NCI-H460 (cell line): ENCODE measurements around the gene ACADS. TPM values are rescaled to one million over a fixed set of nuclear protein-coding genes. Genes with fewer than 3 reads are reported as not detected.

Source experiments
- DNase-seq: peaks from one replicate; pipeline ENCODE4 v3.0.0-alpha.2; 2016; ENCODE audit warnings: low read depth; ENCODE audit errors: extremely low read depth
- polyA plus RNA-seq: library from polyadenylated mRNA; depleted of rRNA; stranded (reverse); fragments of >200 nt; gene quantifications from 2 replicates; pipeline ENCODE4 v1.2.3, GENCODE V29; 2014; cell fraction: nucleus; rRNA removed
- total RNA-seq: library from RNA; depleted of rRNA; stranded (reverse); fragments of >200 nt; shearing (Covaris generic); gene quantifications from 2 replicates; pipeline ENCODE4 v1.2.3, GENCODE V29; 2014; rRNA removed

Gene ACADS, protein sequence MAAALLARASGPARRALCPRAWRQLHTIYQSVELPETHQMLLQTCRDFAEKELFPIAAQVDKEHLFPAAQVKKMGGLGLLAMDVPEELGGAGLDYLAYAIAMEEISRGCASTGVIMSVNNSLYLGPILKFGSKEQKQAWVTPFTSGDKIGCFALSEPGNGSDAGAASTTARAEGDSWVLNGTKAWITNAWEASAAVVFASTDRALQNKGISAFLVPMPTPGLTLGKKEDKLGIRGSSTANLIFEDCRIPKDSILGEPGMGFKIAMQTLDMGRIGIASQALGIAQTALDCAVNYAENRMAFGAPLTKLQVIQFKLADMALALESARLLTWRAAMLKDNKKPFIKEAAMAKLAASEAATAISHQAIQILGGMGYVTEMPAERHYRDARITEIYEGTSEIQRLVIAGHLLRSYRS
- total RNA-seq = 12.8 and 13.6 TPM in 2 replicates
- polyA plus RNA-seq = 73.2 and 73.9 TPM in 2 replicates

DNA sequence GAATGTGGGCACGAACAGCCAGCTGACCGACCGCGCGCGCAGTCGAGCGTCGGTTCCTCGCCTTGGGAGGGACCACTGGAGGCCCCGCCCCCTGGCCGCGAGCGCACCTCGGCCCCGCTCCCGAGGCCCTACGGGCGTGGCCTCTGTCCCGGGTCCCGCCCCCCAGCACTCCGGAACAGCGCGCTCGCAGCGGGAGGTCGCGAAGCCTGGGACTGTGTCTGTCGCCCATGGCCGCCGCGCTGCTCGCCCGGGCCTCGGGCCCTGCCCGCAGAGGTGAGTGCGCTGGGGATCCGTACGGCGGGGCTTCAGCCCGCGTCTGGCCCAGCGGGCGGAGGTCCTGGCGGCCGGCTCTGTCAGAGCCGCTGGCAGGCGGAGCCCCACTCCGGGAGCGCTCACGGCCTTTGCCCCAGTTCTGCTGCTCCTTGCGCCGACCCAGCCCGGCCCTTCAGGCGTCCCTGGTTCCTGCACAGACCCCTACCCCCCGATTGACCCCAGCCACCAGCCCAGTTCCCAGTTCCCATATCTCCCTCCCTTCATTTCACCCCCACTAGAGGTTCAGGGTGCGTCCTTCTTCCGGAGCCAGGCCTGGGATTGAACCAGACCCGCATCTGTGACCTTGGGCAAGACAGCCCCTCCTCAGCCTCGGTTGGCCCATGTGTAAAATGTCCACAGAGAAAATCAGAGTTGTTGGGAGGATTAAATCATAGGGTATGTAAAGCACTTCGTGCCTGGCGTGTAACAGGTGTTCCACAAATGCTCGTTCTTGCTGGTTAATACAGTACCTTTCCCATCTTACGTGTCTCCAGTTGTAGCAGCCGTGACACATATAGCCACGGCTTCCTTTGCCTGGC is at the start of gene ACADS:
TSS of gene ACADS (plus strand) at position 168 of the 851 bp plus-strand sequence. CDS start at position 228, 60 bp downstream.
- peak; percentile 86 for DNase-seq

DNA sequence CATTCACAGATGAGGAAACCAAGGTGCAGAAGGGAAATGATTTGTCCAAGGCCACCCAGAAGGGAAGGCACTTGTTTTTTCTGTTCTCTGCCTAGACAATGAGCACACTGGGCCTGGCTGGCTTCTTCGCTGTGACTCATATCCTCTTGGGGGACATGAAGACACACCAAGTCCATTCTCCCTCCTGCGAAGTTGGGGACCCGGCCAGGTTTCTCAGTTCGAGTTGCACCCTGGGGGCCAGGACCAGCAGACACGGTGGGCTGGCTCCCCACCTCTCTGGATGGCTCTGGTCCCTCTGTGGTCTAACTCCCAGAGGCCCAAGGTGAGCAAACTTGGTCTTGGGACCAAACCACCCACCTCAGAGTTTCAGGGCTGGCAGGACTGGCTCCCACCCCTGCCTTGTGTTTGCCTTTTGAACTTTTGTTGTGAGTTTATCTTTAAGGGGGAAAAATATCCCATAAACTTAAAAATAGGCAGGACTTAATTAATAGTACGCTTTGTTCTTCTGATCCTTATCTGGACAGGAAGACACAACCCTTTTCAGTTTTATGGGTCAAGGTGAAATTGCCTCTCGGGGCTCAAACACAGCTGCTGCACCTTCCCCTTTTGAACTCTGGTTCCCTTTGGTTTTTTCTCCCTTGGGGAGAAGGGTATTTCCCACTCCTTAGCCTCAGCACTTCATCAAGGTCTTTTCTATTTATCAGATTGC is 47.7 kb upstream of the ACADS start:
- DNase-seq = no peak

DNA sequence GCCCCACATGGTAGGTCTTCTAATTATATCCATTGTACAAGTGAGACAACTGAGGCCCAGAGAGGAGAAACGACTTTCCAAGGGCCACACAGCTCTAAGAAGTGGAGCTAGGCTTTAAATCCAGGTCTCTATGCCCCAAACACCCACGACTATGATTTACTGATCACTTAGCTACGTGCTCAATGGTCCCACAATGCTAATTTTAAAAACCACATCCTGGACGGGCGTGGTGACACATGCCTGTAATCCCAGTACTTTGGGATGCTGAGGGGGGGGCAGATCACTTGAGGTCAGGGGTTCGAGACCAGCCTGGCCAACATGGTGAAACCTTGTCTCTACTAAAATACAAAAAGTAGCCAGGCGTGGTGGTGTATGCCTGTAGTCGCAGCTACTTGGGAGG is 47.1 kb upstream of the ACADS start:
- no peak for DNase-seq

DNA sequence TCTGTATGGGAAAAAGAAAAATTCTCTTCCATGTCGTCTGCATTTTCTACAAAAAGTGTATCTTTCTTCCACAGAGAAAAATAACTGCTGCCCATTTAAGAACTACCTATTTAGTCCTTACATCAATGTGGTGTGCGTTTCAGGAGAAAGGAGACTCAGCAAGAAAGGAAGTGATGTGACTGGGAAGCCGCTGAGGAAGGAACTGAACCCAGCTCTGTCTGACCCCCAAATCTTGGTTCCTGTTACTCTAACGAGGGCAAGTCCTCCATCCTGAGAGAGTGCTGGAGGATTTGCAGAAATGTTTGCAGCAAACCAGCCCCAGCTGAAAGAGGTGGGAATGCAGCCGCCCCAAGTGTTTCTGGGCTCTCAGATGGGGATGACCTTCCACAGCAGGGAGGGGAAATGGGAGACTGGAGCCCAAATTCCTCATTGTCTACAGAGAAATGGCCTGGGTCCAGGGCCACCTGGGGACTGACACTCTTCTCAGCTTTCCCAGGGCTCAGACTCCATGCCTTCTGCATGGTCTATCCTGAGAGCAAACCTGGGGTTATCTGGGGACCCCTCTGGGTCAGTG is 45.4 kb upstream of the ACADS start:
- no peak for DNase-seq

DNA sequence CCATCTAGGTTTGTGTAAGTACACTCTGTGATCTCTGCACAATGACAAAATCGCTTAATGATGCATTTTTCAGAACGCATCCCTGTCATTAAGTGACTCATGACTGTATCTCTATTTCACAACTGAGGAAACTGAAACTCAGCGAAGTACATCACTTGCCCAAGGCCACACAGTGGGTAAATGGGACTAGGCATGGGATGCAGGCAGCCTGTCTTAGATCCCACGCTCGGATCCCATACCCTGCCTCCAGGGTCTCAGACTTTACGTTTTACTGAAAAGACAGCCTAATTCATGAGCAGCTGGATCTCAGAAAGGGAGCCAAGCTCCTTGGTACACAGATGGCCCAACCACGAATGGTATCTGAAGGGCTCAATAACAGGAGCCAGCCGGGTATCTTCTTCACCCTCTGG is 41.1 kb upstream of the ACADS start:
- no peak for DNase-seq

DNA sequence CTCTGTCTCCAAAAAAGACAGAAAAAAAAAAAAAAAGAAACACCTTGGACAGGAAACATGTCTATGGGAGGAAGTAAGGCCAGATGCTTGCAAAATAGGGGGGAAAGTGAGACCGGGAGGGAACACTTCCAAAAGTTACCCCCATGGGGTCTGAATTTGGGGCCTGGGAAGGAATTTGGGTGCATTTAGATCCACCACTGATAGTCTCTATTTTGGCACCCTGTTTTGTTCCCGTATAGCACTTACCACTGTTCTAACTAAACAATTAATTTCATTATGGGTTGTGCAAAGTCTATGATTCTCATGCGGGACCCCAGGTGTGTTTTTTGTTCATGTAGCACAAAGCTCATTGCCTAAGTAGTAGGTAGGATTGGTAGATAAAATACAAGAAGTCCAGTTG is 40.1 kb upstream of the ACADS start:
- DNase-seq = no peak

DNA sequence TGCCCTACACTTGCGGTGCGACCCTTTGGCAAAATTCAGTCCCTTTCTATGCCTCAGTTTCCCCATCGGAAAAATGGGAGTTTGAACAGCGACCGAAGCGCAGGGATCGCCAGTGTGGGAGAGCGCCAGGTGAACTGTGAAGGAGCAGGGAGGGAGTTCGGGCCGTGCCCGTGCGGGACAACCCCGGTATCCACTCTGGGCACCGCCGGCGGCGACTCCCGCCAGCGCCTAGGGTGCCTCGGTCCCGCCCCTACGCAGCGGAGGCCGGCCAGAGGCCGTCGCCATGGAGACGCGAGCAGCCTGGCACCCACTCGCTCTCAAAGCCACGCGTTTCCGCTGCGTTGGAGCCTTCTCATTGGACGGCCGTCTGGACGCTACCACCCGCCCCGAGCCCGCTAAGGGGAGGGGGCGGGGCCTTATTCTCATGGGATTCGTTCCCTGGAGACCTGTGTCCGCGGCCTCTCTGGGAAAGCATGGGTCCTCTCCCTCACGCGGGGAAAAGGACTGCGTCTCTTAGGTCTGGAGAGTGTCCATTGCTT is 39.4 kb upstream of the ACADS start:
- peak; percentile 99 for DNase-seq

DNA sequence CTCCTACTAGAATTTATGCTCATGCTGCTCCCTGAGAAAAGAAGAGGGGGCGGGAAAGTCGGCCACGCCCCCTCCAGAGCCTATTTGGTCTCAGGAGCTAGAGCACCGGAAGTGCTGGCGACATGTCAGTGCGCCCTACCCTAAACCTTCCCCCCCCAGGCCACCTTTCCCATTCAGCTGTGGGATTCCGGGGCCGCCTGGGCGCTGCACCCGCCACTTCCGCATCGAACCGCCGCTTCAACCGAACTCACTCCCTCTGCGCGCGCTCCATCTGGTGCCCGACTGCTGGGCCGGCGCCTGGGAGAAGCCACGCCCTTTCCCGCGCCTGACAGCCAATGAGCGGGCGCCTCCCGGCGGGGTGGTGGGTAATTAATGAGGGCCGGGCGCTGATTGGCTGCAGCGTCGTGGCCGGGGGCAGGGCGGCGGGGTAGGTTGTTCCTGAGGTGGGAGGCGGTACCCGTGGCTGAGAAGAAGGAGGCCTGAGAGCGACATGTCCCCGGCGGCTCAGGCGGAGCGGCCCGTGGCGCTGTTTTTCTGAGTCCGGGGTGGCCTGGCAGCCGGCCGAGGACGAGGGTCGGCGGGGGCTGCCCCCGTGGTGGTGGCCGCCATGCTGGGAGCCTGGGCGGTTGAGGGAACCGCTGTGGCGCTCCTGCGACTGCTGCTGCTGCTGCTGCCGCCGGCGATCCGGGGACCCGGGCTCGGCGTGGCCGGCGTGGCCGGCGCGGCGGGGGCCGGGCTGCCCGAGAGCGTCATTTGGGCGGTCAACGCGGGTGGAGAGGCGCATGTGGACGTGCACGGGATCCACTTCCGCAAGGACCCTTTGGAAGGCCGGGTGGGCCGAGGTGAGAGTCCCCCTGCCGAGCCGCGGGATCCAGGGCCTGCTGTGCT is 38.7 kb upstream of the ACADS start, which contains the start of gene MLEC:
TSS of gene MLEC (plus strand) at position 460 of the 888 bp plus-strand sequence. CDS start at position 608, 148 bp downstream.
- peak; percentile 98 for DNase-seq

DNA sequence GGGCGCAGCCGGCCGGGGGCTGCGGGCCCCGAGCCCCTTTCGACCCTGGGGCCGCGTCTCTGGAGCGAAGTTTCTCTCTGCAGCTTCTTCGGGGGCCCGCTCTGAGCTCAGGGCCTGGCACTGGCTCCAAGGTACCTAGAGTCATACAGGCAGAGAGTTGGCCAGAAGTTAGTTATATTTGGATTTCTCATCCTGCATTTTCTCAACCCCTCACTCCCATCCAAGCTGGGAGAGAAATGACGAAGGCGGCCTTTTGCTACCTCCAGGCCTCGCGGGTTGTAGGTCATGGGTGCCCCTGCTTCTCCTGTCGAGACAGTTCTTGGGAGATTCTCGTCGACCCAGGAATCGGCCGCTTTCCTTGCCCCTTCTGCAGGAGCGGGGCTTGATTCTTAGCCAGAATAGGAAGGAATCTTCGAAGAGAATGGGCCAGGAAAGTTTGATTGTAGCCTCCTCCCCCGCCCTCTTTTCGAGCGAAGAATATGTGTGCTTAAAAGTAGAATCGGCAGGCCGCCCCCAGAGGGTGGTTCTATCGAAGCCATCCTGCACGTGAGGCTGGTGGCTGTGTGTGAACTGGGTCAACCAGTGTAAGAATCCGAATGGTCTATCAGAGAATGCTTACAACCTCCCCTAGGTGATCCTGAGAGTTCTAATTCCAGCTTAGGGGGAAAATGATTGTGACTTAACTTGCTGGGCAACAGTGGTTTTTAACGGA is 37.9 kb upstream of the ACADS start:
- DNase-seq = no peak

DNA sequence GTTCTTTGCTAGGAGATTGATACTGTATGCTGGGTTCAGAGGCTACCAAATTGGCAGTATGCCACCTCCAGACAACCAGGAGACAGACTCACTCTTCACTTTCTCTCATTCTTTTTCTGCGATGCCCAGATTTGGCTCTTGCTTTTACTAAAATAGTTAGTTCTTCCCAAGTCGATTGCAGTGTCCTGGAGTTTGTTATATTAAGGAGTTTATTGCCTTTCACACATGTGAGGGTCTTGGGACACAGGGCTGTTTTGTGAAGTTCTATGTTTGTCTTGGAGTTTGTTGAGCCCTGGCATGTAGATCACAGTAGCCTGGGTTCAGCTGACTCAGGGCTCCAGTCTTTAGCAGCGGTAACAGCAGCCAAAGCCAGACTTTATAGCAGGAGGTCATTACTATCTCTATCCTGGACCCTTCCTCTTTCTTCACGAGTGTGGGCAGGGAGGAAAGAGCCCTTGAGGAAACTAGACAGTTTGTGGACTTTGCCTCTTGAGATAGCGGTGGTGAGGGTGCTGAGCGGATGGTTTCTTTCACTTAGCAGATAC is 37.0 kb upstream of the ACADS start:
- DNase-seq = no peak

DNA sequence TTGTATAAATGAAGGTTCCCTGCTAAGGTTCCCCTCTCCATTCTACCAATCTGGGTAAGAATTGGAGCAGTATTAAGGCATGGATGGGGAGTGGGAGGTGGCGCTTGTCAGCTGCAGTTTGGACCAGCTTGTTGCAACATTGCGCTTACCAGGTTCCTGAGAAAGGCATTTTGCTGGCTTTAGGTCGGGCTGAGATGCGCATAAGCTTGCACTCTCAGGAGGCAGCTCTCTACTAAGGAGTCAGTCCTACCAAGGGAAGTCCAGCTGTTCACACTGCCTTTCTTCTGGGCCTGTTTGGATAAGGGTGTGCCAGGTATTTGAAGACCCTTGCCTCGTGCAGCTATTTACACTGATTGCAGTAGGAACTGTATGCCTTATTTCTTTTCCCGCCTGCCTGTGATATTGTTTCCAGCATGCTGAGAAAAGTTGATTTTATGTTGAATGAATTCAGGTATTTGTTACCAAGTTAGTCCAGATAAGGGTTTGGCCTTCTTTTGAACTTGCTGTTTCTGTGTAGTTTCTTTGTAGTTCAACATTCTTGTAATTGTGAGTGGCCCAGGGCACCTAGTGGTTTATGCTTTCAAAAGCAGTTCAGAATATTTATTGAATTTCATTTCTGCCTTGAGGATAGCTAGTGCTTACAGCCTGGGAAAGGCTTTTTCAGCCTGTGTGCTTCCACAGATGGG is 36.1 kb upstream of the ACADS start:
- DNase-seq = no peak

DNA sequence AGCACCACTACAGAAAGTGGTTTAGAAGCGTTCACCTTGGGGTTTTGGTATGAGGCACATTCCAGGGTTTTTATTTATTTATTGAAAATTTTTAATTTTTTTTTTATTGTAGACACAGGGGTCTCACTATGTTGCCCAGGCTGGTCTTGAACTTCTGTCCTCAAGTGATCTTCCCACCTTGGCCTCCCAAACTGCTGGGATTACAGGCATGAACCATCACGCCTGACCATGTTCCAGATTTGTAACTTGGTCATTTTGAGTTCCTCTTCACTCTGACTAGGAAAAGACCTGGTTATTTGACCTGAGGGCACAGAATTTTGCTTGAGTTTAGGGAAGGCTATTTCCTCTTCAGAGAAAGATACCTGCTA is 35.6 kb upstream of the ACADS start:
- no peak for DNase-seq

DNA sequence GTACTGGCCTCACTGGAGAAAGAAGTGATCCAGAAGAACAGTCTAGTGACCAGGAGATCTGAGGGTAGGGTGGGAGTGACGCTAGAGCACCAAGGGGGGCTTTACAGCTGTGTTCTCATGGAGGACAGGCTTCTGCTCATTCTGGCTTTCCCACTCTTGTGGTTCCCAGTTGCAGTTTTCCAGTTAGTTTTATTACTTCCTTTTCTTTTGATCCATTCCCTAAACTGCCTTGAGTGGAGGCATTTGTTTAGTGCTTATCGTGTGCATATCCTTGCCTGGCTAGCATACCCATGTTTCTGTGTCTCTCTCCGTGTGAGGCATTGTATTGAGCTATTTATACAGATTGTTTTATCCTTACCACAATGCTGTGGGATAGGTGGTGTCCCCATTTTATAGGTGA is 34.6 kb upstream of the ACADS start:
- DNase-seq = no peak

DNA sequence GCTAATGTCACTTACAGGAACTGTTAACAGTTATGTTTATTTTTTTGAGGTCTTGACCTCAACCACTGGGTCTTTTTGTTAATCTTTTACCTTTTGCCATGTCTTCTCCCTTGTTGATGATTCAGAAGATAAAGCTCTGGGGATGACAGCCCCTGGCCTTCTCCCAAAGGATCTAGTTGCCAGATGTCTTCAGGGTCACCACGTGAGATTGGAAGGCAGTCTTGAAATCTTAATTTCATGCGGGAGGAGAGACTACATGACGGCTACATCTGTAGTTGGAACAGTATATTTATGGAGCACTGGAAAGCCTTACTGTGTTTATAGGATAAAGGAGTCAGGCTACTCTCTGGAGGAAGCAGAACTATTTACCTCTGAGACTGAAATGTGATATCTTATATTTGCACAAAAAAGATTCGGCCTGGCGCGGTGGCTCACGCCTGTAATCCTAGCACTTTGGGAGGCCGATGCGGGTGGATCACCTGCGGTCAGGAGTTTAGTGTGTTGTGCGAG is 33.0 kb upstream of the ACADS start:
- DNase-seq = no peak

DNA sequence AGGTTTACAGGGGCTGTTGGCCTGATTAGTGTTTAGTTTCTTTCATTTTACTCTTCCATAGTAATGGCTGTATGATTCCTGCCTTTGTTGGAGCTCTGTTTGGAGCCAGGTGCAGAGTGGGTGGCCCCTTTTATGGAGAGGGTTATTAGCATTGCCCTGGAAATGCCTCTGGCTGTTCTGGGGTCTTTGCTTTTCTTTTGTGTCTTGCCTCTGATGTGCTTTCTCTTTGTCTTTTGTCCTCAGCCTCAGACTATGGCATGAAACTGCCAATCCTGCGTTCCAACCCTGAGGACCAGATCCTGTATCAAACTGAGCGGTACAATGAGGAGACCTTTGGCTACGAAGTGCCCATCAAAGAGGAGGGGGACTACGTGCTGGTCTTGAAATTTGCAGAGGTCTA is 31.8 kb upstream of the ACADS start:
- no peak for DNase-seq

DNA sequence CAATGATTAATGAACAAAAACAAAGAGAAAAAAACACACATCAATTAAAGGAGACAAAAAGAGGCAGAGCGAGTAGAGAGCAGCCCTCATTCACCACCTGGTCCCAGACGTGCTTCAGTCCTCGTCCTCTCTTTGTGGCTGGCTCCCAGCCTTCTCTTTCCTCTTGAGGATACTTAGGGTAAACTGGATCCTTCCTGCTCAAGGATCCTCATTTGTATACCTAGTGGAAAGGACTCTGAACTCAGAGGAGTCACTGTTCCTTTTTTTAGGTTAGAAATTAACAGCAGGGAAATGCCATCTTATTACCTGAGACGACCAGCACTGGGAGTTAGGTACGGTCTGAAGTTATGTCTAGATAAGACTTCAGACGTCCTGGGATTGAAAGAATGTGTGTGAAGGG is 29.0 kb upstream of the ACADS start:
- DNase-seq = no peak

DNA sequence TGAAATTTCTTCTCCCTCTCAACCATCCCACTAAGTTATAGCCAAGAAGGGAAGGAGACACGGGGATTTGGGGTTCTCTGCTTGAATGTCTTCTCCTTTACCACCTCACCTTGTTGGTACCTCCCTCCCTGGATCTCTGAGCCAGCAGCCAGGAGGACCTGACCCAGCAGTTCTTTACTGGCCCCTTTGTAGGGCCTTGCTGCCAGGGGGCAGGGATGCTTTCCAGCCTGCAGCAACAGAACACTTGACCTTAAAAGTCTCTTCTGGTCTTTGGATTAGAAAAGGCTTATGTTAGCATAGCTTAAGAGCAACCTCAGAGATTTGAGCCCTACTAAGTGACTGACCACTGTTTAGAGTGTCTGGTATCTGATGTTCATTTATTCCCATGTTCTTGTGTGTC is 28.3 kb upstream of the ACADS start:
- DNase-seq = no peak

DNA sequence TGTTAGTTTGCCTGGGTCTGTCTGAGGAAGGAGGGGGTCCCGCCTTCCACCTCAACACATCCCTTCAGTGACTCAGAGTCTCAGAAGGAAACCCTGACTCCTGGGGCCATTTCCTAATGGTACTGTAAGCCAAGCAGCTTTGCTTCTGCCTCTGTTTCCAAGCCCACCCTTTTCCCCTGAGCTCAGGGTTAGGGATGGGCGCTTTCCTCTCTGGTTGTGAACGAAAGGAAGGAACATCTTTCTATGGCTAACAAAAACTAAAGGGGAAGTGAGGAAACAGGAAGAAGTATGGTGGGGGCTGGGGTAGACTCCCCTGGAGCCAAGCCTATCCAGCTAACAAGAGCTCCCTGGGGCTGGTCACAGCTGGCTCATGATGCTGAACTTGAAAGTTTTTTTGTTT is 27.0 kb upstream of the ACADS start:
- DNase-seq = no peak
